CD4-positive, alpha-beta memory T cell (primary cell): ENCODE data around the gene ORAI2. TPM values are rescaled to one million over a fixed set of nuclear protein-coding genes. Genes with fewer than 3 reads are reported as not detected.
"Not testable (repeated sequence)": the region's sequence is repeated elsewhere in the genome, so short reads cannot be mapped to it uniquely, and the experiment has no call there.

Experiments
- CTCF ChIA-PET: fragments of 350-600 bp; sonication (Branson Sonifier 250); formaldehyde crosslinking; loops from one replicate; lab custom pipeline; 2021; ENCODE audit warnings: inconsistent platforms; ENCODE audit not compliant: partially characterized antibody; lab: Charles Lee
- POLR2A ChIA-PET: fragments of 350-600 bp; sonication (Branson Sonifier 250); formaldehyde crosslinking; loops from one replicate; lab custom pipeline; 2021; ENCODE audit not compliant: partially characterized antibody; lab: Charles Lee
- DNase-seq, 5 donors: peaks; one replicate each; pipeline versions ENCODE4 v3.0.0 to v3.0.0-alpha.2; 2020 to 2022; ENCODE audit warnings: mixed read lengths in 1 of 5
- H3K27ac ChIP-seq: one replicate; pipeline ENCODE4 v1.7.0; 2013; ENCODE audit warnings: low read depth, low read length
- H3K27me3 ChIP-seq: 2 replicates; pipeline ENCODE4 v1.7.0; 2013; ENCODE audit warnings: mild to moderate bottlenecking, low read length, moderate library complexity; ENCODE audit not compliant: insufficient read depth
- H3K36me3 ChIP-seq: 2 replicates; pipeline ENCODE4 v1.7.0; 2013; ENCODE audit warnings: mild to moderate bottlenecking, low read length, moderate library complexity; ENCODE audit not compliant: insufficient read depth
- H3K4me1 ChIP-seq: 2 replicates; pipeline ENCODE4 v1.7.0; 2013; ENCODE audit warnings: mild to moderate bottlenecking, low read length, moderate library complexity; ENCODE audit not compliant: insufficient read depth
- H3K4me3 ChIP-seq, 2 donors: one replicate each; pipeline ENCODE4 v1.7.0; 2013; ENCODE audit warnings: low read length in 2 of 2, mild to moderate bottlenecking in 1 of 2
- H3K9me3 ChIP-seq, 2 donors: one replicate each; pipeline ENCODE4 v1.7.0; 2013; ENCODE audit warnings: low read length in 2 of 2, control low read depth in 1 of 2; ENCODE audit not compliant: control insufficient read depth in 1 of 2
- H3K27ac Mint-ChIP-seq, 7 donors: one replicate each; pipeline ENCODE4 v1.8.0; 2020 to 2021; ENCODE audit warnings: mixed read lengths in 7 of 7, mild to moderate bottlenecking in 6 of 7, inconsistent platforms in 3 of 7, moderate library complexity in 3 of 7
- H3K27me3 Mint-ChIP-seq, 2 donors: one replicate each; pipeline ENCODE4 v1.8.0; 2020 to 2021; ENCODE audit warnings: mixed read lengths in 2 of 2
- H3K36me3 Mint-ChIP-seq, 2 donors: one replicate each; pipeline ENCODE4 v1.8.0; 2020 to 2021; ENCODE audit warnings: mixed read lengths in 2 of 2, inconsistent platforms in 1 of 2, mild to moderate bottlenecking in 1 of 2
- H3K4me1 Mint-ChIP-seq, 4 donors: one replicate each; pipeline ENCODE4 v1.8.0; 2020 to 2021; ENCODE audit warnings: mixed read lengths in 4 of 4, mild to moderate bottlenecking in 1 of 4
- H3K4me3 Mint-ChIP-seq, 8 donors: one replicate each; pipeline ENCODE4 v1.8.0; 2020 to 2021; ENCODE audit warnings: mixed read lengths in 8 of 8, mild to moderate bottlenecking in 7 of 8, moderate library complexity in 6 of 8, inconsistent platforms in 3 of 8
- H3K9me3 Mint-ChIP-seq, 8 donors: one replicate each; pipeline ENCODE4 v1.8.0; 2020 to 2021; ENCODE audit warnings: mixed read lengths in 8 of 8, mild to moderate bottlenecking in 5 of 8, inconsistent platforms in 3 of 8, moderate library complexity in 1 of 8
- intact Hi-C: fragments of 100-400 bp; cut with micrococcal nuclease; formaldehyde crosslinking; loops from one replicate; pipeline ENCODE4 v1.15.1; 2023
- polyA plus RNA-seq, 2 donors: library from polyadenylated mRNA; unstranded; fragments of 300-500 nt; fragmentation: Illumina TruSeq; gene quantifications; one replicate each; pipeline ENCODE4 v1.2.3, GENCODE V29; 2021
- total RNA-seq, 2 experiments: library from RNA; stranded (reverse); gene quantifications; one replicate each; pipeline ENCODE4 v1.2.3, GENCODE V29; 2021

Gene ORAI2
- total and polyA plus RNA-seq, 4 experiments from 2014 or later, result 29.0 to 53.3 (median 37.2) TPM

DNA sequence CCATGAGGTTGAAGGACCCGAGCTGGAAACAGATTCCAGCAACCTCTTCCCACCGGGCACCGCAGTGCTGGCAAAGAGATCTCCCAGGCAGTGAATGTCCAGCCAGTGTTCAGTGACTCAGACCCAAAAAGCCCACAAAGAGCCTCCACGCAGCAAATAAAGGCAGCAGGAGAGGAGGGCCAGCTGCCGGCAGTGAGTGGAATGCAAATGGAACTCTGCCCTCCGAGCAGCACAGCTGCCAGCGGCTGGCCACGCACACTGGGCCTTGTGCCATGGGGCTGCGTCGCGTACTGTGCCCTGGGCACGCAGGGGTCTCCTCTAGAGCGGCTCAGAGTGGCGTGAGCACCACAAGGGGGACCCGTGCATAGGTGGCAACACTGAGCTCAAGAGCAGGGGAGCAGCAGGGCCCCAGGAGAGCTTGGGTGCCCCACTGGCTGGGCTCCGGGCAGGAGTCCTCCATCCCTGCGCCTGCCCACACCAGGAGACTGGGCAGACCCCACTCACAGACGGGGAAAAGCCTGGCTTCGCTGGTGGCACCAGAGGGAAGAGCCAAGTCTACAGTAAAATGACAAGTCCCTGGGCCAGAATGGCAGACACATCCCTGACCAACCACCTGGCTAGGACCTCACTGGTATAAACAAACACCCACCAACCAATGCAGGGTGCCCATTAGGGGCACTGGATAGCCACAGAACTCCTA, 41.5 kb downstream of the ORAI2 start:
- H3K27ac ChIP-seq, H3K4me1 ChIP-seq, H3K4me1 Mint-ChIP-seq, intact Hi-C loops, H3K4me3 Mint-ChIP-seq, H3K27ac Mint-ChIP-seq, H3K27me3 ChIP-seq, DNase-seq, H3K9me3 ChIP-seq, H3K27me3 Mint-ChIP-seq, H3K4me3 ChIP-seq, H3K9me3 Mint-ChIP-seq, POLR2A ChIA-PET, CTCF ChIA-PET: not testable (repeated sequence)
- H3K36me3 ChIP-seq, result peaks cover 14% of the 10 kb centered on the region
- peaks cover 0 to 23% of the 10 kb centered on the region in 2 donors for H3K36me3 Mint-ChIP-seq

DNA sequence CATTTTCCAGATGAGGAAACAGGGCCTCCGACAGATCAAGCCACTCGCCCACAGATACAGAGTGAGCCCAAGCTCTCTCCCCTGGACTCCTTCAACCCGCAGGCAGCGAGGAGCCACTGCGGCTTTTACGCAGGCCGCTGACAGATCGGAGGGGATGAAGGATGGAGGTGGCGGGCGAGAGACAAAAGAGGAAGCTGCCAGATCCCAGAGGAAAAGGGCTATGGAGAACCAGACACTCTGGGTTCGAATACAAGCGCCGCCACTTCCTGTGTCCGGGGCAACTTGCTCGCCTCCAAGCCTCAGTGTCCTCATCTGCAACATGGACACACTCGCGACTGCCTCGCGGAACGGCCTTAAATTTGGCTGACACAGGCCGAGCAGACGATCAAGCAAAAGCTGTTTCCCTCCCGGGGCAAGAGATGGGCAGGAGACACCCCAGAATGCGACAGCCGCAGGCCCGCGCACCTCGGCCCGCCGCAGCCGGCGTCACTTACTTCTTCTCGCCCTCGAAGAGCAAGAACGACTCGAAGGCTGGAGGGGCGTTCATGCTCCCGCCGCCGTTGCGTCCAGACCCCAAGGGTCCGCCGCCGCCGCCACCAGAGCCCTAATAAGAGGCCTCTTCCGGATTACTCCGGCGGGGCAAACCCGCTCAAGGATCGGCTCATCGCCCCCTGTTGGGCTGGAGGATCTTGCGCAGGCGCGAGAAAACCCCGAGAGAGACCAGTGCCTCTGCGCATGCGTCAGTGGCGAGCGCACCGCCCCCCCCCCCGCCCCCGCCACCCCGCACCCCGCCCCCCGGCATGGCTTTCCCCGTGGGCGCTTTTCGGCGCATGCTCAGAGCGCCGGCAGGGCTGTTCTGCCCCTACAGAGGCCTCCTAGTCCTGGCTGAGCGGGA, 45.2 kb downstream of the ORAI2 start, which contains the start of gene POLR2J:
Gene POLR2J, minus strand, starts transcription at position 609 of the 895 bp plus-strand sequence. Its CDS starts 62 bp downstream, at position 547.
- peak; percentile 86 to 95 (median 90) for DNase-seq
- intact Hi-C loops, POLR2A ChIA-PET, H3K27me3 ChIP-seq, CTCF ChIA-PET, H3K9me3 Mint-ChIP-seq, H3K4me1 ChIP-seq, H3K9me3 ChIP-seq, H3K4me3 ChIP-seq, H3K27me3 Mint-ChIP-seq, H3K36me3 Mint-ChIP-seq, H3K36me3 ChIP-seq: not testable (repeated sequence)
- Mint-ChIP-seq H3K4me3 (peak within 1 kb of the TSS; percentile 88 to 95 (median 91)), H3K4me1 (peaks cover 2 to 10% (median 4%) of the 10 kb centered on the region in 4 donors), H3K27ac (peak within 1 kb of the TSS; percentile 81 to 96 (median 90))
- peak within 1 kb of the TSS; percentile 46 for H3K27ac ChIP-seq

DNA sequence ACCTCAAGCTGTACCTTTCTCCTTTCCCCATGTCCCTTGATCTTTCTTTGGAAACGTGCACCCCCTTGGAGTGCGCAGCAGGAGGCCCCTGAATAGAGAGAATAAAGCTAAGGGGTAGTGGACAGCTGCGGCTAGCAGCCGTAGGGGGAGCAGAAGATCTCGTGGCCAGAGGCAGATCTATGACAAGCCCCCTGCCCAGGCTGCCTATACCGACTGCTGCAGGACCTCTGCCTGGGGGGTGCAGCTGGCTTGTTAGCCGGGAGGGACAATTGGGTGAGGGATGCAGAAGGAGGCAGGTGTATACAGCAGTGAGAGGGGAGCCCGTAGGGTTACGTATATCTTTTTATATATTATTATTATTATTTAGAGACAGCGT, 45.8 kb downstream of the ORAI2 start:
- DNase-seq, POLR2A ChIA-PET, H3K27ac ChIP-seq, H3K36me3 ChIP-seq, H3K36me3 Mint-ChIP-seq, H3K9me3 ChIP-seq, H3K4me3 Mint-ChIP-seq, H3K27me3 ChIP-seq, H3K27me3 Mint-ChIP-seq, H3K4me3 ChIP-seq, H3K4me1 ChIP-seq, CTCF ChIA-PET, intact Hi-C loops, H3K9me3 Mint-ChIP-seq: not testable (repeated sequence)
- Mint-ChIP-seq H3K27ac (peak overlapping the region in 1 of 7 donors; percentile 88), H3K4me1 (peaks cover 2 to 10% (median 4%) of the 10 kb centered on the region in 4 donors)

DNA sequence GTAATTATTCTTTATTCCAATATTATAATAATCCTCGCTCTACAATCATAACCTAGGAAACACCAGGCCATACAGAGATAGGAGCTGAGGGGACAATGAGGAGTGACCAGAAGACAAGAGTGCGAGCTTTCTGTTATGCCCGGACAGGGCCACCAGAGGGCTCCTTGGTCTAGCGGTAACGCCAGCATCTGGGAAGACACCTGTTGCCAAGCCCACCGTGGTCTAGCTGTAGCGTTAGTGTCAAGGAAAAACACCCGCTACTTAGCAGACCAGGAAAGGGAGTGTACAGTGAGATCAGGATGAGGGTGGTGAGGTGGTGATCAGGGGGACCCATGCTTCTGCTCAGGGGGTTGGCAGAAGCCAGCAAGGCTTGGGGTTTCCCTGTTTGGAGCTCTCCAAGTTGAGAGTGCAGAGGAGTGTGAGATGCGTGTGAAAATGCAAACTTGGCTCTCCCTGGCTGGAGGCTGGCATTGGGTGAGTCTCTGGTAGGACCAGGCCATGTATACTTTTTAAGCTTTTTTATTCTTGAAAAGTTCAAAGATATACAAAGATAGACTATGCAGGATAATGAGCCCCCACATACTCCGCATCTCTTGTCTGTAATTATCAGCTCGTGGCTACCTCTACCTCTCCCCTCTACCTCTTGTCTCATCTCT, 46.7 kb downstream of the ORAI2 start:
- H3K27me3 Mint-ChIP-seq, H3K36me3 Mint-ChIP-seq, H3K27me3 ChIP-seq, H3K4me3 Mint-ChIP-seq, H3K36me3 ChIP-seq, H3K27ac ChIP-seq, CTCF ChIA-PET, H3K9me3 Mint-ChIP-seq, intact Hi-C loops, POLR2A ChIA-PET, H3K4me1 ChIP-seq, H3K4me3 ChIP-seq, H3K9me3 ChIP-seq: not testable (repeated sequence)
- Mint-ChIP-seq H3K27ac (peak overlapping the region in 2 of 7 donors; percentile 52 to 66), H3K4me1 (peaks cover 2 to 10% (median 4%) of the 10 kb centered on the region in 4 donors)
- peak in 2 of 5 donors; percentile 20 to 43 for DNase-seq

DNA sequence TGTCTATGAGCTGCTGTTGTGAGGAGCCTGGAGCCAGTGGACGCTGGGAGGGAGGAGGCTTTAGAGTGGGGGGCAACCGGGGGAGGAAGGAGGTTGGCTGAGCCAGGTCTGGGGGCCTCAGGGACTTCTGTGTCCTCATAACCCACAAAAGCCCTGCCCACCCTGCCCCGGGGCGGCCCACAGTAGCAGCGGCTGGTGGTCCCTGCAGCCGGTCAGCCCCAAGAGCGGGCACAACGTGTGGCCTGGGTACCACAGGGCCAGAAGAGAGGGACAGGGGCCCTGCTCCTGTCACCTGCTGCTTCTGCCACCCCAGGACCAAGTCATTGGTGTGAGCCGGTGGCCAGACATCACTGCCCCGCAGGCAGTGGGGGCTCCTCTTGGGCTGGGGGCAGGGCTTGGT, 48.6 kb downstream of the ORAI2 start:
- H3K4me3 Mint-ChIP-seq, POLR2A ChIA-PET, H3K27ac ChIP-seq, H3K9me3 Mint-ChIP-seq, H3K36me3 ChIP-seq, CTCF ChIA-PET, H3K27me3 Mint-ChIP-seq, H3K27ac Mint-ChIP-seq, H3K27me3 ChIP-seq, H3K4me3 ChIP-seq, DNase-seq, H3K36me3 Mint-ChIP-seq, H3K4me1 ChIP-seq, intact Hi-C loops, H3K9me3 ChIP-seq: not testable (repeated sequence)
- peaks cover 2 to 10% (median 4%) of the 10 kb centered on the region in 4 donors for H3K4me1 Mint-ChIP-seq

DNA sequence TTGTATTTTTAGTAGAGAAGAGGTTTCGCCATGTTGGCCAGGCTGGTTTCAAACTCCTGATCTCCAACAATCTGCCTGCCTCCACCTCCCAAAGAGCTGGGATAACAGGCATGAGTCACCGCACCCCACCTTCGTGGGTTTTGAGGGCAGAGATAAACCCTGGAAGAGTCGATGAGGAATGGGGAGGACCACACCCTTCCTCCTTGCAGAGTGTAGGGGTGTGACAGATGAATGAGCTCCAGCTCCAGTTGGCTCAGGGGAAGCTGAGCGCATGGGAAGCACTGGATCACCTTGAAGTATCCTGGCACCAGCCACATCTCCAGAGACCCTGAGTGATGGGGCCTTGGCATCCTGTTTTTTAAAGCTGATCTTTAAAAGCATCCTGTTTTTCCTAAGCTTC, 50.9 kb downstream of the ORAI2 start:
- DNase-seq, H3K4me3 Mint-ChIP-seq, H3K4me3 ChIP-seq, POLR2A ChIA-PET, CTCF ChIA-PET, H3K27ac ChIP-seq, H3K27me3 Mint-ChIP-seq, H3K27me3 ChIP-seq, H3K4me1 Mint-ChIP-seq, intact Hi-C loops, H3K36me3 Mint-ChIP-seq, H3K9me3 Mint-ChIP-seq, H3K9me3 ChIP-seq, H3K36me3 ChIP-seq, H3K27ac Mint-ChIP-seq, H3K4me1 ChIP-seq: not testable (repeated sequence)

DNA sequence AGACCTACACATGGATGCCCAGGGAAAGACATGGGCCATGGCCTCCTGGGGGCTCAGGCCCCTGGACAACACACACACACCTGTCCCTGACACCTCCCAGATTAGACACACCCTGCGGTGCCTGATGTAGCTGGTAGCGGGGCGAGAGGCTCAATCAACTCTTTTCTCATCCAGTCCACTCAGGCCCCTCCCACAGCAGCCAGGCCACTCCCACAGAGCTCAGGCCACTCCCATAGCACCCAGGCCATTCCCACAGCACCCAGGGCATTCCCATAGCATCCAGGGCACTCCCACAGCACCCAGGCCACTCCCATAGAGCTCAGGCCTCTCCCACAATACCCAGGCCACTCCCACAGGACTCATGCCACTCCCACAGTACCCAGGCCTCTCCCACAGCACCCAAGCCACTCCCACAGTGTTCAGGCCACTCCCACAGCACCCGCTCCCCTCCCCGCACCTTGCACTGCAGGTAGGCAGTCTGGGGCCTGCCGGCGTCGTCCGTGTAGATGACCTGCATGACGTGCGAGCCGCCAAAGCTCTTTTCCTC, 57.2 kb downstream of the ORAI2 start:
- H3K9me3 ChIP-seq, H3K36me3 ChIP-seq, H3K36me3 Mint-ChIP-seq, H3K4me1 ChIP-seq, H3K4me3 ChIP-seq, H3K27me3 Mint-ChIP-seq, H3K27me3 ChIP-seq, H3K9me3 Mint-ChIP-seq, H3K27ac ChIP-seq, CTCF ChIA-PET, H3K4me3 Mint-ChIP-seq, H3K4me1 Mint-ChIP-seq, POLR2A ChIA-PET, H3K27ac Mint-ChIP-seq, intact Hi-C loops: not testable (repeated sequence)
- peak; percentile 46 to 55 (median 52) for DNase-seq
